Type B pancreatic cell (in vitro differentiated cells): ENCODE measurements around the gene GPR171. TPM values are rescaled to one million over a fixed set of nuclear protein-coding genes. Genes with fewer than 3 reads are reported as not detected.
"Not testable (repeated sequence)": the region's sequence is repeated elsewhere in the genome, so short reads cannot be mapped to it uniquely, and the experiment has no call there.

Experiments
- DNase-seq: peaks from one replicate; pipeline ENCODE4 v3.0.0; 2021; ENCODE audit warnings: mixed read lengths; ENCODE audit not compliant: unreplicated experiment; ENCODE audit errors: extremely low spot score
- H3K27ac Mint-ChIP-seq: 2 replicates; pipeline ENCODE4 v1.8.0; 2021; ENCODE audit warnings: mild to moderate bottlenecking, mixed read lengths
- H3K27me3 Mint-ChIP-seq: 2 replicates; pipeline ENCODE4 v1.8.0; 2021; ENCODE audit warnings: mixed read lengths
- H3K36me3 Mint-ChIP-seq: 2 replicates; pipeline ENCODE4 v1.8.0; 2021; ENCODE audit warnings: mixed read lengths
- H3K4me1 Mint-ChIP-seq: one replicate; pipeline ENCODE4 v1.8.0; 2021; ENCODE audit warnings: mixed read lengths; ENCODE audit not compliant: unreplicated experiment
- H3K4me3 Mint-ChIP-seq: 2 replicates; pipeline ENCODE4 v1.8.0; 2021; ENCODE audit warnings: mild to moderate bottlenecking, mixed read lengths
- H3K9me3 Mint-ChIP-seq: 2 replicates; pipeline ENCODE4 v1.8.0; 2021; ENCODE audit warnings: mixed read lengths
- CTCF ChIP-seq: fragments of 200-600 bp; sonication (generic); conservative IDR thresholded peaks from 2 replicates; pipeline ENCODE4 v1.5.0; 2021; ENCODE audit warnings: antibody characterized with exemption, mild to moderate bottlenecking
- total RNA-seq: library from RNA; stranded (reverse); gene quantifications from 2 replicates; pipeline ENCODE4 v1.2.1, GENCODE V29; 2021; ENCODE audit warnings: low replicate concordance

The GPR171 gene
- total RNA-seq, 1 donor from 2014 or later = not detected

- no peak for TF ChIP-seq CTCF
- no peak overlapping the region for H3K4me3 Mint-ChIP-seq
- DNase-seq = no peak
- H3K36me3 Mint-ChIP-seq = no peaks in the 10 kb centered on the region
- H3K9me3 Mint-ChIP-seq = no peaks in the 10 kb centered on the region
- H3K27me3 Mint-ChIP-seq = peaks cover under 1% of the 10 kb centered on the region
- peaks cover 8% of the 10 kb centered on the region for H3K4me1 Mint-ChIP-seq
- H3K27ac Mint-ChIP-seq = no peak overlapping the region
Observed at GRCh38 chr3:151232991-151233390, 30.0 kb upstream of the GPR171 start.

- peaks cover 12% of the 10 kb centered on the region for H3K4me1 Mint-ChIP-seq
- not testable (repeated sequence) for H3K27me3 Mint-ChIP-seq, H3K27ac Mint-ChIP-seq, H3K4me3 Mint-ChIP-seq, DNase-seq, H3K36me3 Mint-ChIP-seq, H3K9me3 Mint-ChIP-seq
Observed at GRCh38 chr3:151232403-151232802, 29.4 kb upstream of the GPR171 start.

DNA sequence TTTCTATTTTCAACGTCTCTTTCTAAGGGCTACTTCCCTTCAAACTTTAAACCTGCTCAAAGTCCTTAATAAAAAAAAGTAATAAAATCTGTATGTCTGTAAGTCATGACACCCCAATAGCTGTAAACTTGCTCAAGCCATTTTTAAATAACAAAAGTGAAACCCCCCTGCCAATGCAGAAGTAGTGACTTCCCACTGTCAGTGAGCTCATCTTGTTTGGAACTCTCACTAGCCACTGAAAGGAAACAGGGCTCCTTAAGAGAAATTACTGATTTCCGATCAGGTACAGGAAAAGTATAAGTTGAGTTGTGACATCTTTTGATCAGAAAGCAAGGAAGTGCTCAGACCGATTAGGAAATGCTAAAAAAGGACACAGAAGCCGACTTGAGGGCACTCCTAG is 27.6 kb upstream of the GPR171 start:
- no peak for DNase-seq
- TF ChIP-seq CTCF = no peak
- Mint-ChIP-seq H3K4me1 (peaks cover 12% of the 10 kb centered on the region), H3K4me3 (no peak overlapping the region), H3K36me3 (no peaks in the 10 kb centered on the region), H3K27ac (no peak overlapping the region), H3K9me3 (no peaks in the 10 kb centered on the region), H3K27me3 (peaks cover 4% of the 10 kb centered on the region)

GRCh38 chr3:151228666-151229040 is 25.6 kb upstream of the GPR171 start:
- H3K9me3 Mint-ChIP-seq = no peaks in the 10 kb centered on the region
- no peaks in the 10 kb centered on the region for H3K36me3 Mint-ChIP-seq
- no peak overlapping the region for H3K27ac Mint-ChIP-seq
- no peak for TF ChIP-seq CTCF
- no peak overlapping the region for H3K4me3 Mint-ChIP-seq
- H3K4me1 Mint-ChIP-seq = peaks cover 12% of the 10 kb centered on the region
- H3K27me3 Mint-ChIP-seq = peaks cover 4% of the 10 kb centered on the region
- DNase-seq = no peak

DNA sequence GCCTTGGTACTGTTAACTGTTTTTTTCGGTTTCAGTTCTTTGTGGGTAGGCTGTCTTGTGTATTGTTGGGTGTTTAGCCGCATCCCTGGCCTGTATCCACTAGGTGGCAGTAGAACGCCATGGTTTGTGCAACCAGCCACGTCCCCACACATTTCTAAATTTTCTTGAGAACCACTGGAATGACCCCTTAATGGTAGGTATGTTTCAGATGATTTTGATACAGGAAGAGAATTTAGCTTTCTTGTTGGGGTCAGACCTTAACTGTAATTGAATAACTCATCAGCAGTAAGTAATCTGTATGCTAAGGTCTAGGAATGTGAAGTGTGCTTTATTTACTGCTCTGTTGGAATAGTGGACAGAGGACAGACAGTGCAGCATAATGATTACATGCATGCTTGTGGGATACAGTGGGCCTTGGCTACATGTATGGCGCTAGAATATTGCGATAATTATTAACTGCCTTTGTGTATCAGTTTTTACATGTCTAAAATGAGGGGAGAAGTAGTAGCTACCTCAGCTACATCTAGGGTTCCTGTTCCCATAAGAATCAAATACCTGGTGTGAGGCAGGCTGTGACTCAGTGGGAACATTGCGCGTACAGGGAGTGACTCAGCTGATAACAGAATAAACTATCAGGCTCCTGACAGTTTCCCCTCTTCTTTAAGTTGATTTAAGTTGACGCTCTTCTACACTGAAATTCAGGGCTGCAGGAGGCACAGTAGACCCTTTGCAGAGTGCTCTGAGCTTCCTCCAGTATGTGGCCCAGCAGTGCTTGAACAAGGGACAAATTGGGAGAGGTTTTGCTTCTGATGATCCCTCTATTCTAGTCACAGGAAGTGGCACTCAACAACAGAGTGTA is 25.0 kb upstream of the GPR171 start:
- Mint-ChIP-seq H3K9me3 (no peaks in the 10 kb centered on the region), H3K27me3 (peaks cover 4% of the 10 kb centered on the region), H3K4me3 (no peak overlapping the region), H3K4me1 (peaks cover 12% of the 10 kb centered on the region), H3K27ac (no peak overlapping the region), H3K36me3 (no peaks in the 10 kb centered on the region)
- TF ChIP-seq CTCF = peak; percentile 98
- DNase-seq = peak; percentile 79

GRCh38 chr3:151227266-151227806 is 24.3 kb upstream of the GPR171 start:
- Mint-ChIP-seq H3K4me3 (no peak overlapping the region), H3K9me3 (peaks cover 2% of the 10 kb centered on the region), H3K27me3 (peaks cover 4% of the 10 kb centered on the region), H3K27ac (no peak overlapping the region), H3K36me3 (peaks cover 3% of the 10 kb centered on the region), H3K4me1 (peaks cover 12% of the 10 kb centered on the region)
- TF ChIP-seq CTCF = no peak
- no peak for DNase-seq
